Measurements from ENCODE around the gene PLCB1. TPM values are rescaled to one million over a fixed set of nuclear protein-coding genes. Genes with fewer than 3 reads are reported as not detected.
"Not testable (repeated sequence)": the region's sequence is repeated elsewhere in the genome, so short reads cannot be mapped to it uniquely, and the experiment has no call there.

PLCB1 gene
- polyA plus RNA-seq, 5 donors: 11.8 to 27.1 (median 19.5) TPM

- DNase-seq: no peak
These were observed 455.7 kb downstream of the PLCB1 start for GRCh38 chr20:8587810-8588209.

- DNase-seq: no peak
These were observed 457.9 kb downstream of the PLCB1 start for GRCh38 chr20:8589956-8590355.

GRCh38 chr20:8600910-8601541 lies 469.0 kb downstream of the PLCB1 start:
- not testable (repeated sequence) for DNase-seq

- no peak for DNase-seq
These were observed 469.5 kb downstream of the PLCB1 start for GRCh38 chr20:8601542-8601912.

GRCh38 chr20:8602389-8603116 lies 470.5 kb downstream of the PLCB1 start:
- DNase-seq: no peak

GRCh38 chr20:8608470-8608869 lies 476.4 kb downstream of the PLCB1 start:
- DNase-seq: no peak

- no peak for DNase-seq
These were observed 484.7 kb downstream of the PLCB1 start for GRCh38 chr20:8616792-8617191.

- DNase-seq: no peak
These were observed 488.9 kb downstream of the PLCB1 start for GRCh38 chr20:8621001-8621400.

- no peak for DNase-seq
These were observed 492.0 kb downstream of the PLCB1 start for GRCh38 chr20:8624046-8624445.

GRCh38 chr20:8624616-8625015 lies 492.6 kb downstream of the PLCB1 start:
- DNase-seq: no peak

GRCh38 chr20:8627340-8628004 lies 495.4 kb downstream of the PLCB1 start:
- no peak for DNase-seq

- DNase-seq: no peak
These were observed 499.2 kb downstream of the PLCB1 start for GRCh38 chr20:8631271-8631670.

GRCh38 chr20:8633366-8633765 lies 501.3 kb downstream of the PLCB1 start:
- no peak for DNase-seq

- no peak for DNase-seq
These were observed 503.0 kb downstream of the PLCB1 start for GRCh38 chr20:8635048-8635572.

- DNase-seq: no peak
These were observed 503.8 kb downstream of the PLCB1 start for GRCh38 chr20:8635837-8636236.

- DNase-seq: no peak
These were observed 507.2 kb downstream of the PLCB1 start for GRCh38 chr20:8639112-8639778.

- DNase-seq: no peak
These were observed 508.4 kb downstream of the PLCB1 start for GRCh38 chr20:8640461-8640860.

- DNase-seq: no peak
These were observed 510.2 kb downstream of the PLCB1 start for GRCh38 chr20:8642247-8642646.

GRCh38 chr20:8644468-8644867 lies 512.4 kb downstream of the PLCB1 start:
- DNase-seq: not testable (repeated sequence)

- no peak for DNase-seq
These were observed 513.3 kb downstream of the PLCB1 start for GRCh38 chr20:8645326-8645725.

GRCh38 chr20:8646033-8646441 lies 514.0 kb downstream of the PLCB1 start:
- no peak for DNase-seq

GRCh38 chr20:8646716-8647115 lies 514.6 kb downstream of the PLCB1 start:
- no peak for DNase-seq

Data from right lung (tissue), 5 donors.